ENCODE results near the gene ETS1.

DNA sequence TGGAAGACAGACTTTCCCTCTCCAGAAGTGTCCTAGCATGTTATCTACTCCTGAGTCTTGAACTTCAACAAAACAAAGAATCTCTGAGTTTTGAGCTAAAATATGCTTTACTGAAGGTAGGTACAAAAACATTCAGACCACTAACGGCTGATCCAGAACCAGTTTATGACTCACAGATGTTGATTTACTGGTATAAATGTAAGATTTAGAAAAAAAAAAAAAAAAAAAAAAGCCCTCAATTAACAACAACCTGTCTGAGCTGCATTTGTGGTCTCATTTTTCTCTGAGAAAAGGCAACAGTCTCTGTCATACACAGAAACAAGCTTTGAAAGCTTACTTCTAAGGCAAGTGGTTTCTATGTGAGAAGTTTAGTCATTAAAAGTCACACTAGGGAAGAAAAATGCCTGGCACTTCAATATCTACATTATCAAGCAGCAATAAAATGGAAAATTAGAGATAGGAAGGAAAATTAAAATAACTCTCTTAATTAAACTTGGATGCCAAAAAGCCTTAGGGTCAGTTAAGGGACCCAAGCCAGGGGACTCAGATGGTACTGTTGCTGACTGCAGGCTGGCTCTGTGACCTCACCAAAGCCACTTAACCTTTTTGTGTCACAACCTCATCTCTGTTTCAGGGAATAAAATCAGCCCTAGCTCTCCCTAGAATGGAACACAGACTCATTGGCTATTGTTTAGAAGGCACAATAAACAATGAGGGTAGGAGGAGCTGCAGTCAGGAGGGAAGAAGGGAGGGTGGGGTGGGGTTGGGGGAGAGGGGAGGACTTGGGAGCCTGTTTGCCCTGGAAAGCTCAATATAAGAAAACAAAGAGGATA, 61.7 kb downstream of the ETS1 start:
- TF ChIP-seq, protein P1, sequence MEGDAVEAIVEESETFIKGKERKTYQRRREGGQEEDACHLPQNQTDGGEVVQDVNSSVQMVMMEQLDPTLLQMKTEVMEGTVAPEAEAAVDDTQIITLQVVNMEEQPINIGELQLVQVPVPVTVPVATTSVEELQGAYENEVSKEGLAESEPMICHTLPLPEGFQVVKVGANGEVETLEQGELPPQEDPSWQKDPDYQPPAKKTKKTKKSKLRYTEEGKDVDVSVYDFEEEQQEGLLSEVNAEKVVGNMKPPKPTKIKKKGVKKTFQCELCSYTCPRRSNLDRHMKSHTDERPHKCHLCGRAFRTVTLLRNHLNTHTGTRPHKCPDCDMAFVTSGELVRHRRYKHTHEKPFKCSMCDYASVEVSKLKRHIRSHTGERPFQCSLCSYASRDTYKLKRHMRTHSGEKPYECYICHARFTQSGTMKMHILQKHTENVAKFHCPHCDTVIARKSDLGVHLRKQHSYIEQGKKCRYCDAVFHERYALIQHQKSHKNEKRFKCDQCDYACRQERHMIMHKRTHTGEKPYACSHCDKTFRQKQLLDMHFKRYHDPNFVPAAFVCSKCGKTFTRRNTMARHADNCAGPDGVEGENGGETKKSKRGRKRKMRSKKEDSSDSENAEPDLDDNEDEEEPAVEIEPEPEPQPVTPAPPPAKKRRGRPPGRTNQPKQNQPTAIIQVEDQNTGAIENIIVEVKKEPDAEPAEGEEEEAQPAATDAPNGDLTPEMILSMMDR (IDR thresholded peaks at IDR 0.05; ENCODE audit: insufficient read depth, low read length): no peak
- TF ChIP-seq POLR2AphosphoS5 (IDR thresholded peaks at IDR 0.05; ENCODE audit: low read depth): no peak
- TF ChIP-seq, protein P2, sequence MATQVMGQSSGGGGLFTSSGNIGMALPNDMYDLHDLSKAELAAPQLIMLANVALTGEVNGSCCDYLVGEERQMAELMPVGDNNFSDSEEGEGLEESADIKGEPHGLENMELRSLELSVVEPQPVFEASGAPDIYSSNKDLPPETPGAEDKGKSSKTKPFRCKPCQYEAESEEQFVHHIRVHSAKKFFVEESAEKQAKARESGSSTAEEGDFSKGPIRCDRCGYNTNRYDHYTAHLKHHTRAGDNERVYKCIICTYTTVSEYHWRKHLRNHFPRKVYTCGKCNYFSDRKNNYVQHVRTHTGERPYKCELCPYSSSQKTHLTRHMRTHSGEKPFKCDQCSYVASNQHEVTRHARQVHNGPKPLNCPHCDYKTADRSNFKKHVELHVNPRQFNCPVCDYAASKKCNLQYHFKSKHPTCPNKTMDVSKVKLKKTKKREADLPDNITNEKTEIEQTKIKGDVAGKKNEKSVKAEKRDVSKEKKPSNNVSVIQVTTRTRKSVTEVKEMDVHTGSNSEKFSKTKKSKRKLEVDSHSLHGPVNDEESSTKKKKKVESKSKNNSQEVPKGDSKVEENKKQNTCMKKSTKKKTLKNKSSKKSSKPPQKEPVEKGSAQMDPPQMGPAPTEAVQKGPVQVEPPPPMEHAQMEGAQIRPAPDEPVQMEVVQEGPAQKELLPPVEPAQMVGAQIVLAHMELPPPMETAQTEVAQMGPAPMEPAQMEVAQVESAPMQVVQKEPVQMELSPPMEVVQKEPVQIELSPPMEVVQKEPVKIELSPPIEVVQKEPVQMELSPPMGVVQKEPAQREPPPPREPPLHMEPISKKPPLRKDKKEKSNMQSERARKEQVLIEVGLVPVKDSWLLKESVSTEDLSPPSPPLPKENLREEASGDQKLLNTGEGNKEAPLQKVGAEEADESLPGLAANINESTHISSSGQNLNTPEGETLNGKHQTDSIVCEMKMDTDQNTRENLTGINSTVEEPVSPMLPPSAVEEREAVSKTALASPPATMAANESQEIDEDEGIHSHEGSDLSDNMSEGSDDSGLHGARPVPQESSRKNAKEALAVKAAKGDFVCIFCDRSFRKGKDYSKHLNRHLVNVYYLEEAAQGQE (IDR thresholded peaks at IDR 0.05; ENCODE audit: insufficient replicate concordance, low read depth): no peak

All from HL-60 (cell line).